H1 (cell line): Measurements from ENCODE around the gene TIMM22. TPM values are rescaled to one million over a fixed set of nuclear protein-coding genes. Genes with fewer than 3 reads are reported as not detected.

Experiments
- CTCF ChIA-PET: fragments of 300-600 bp; sonication (Branson Sonifier 250); formaldehyde crosslinking; loops from one replicate; lab custom pipeline; 2021; ENCODE audit not compliant: partially characterized antibody; lab: Charles Lee
- POLR2A ChIA-PET: fragments of 300-600 bp; sonication (Branson Sonifier 250); formaldehyde crosslinking; loops from one replicate; lab custom pipeline; 2021; ENCODE audit warnings: inconsistent platforms; ENCODE audit not compliant: partially characterized antibody; lab: Charles Lee
- DNase-seq, 2 experiments: peaks; one replicate each; pipeline versions ENCODE4 v3.0.0 to v3.0.0-alpha.2; 2010 to 2022; ENCODE audit warnings: low spot score in 2 of 2, low read depth in 1 of 2, mixed read lengths in 1 of 2
- FAIRE-seq: peaks from 2 replicates; lab custom pipeline; 2011; peaks lifted over from hg19 to GRCh38; lab: Jason Lieb, UNC
- H2AFZ ChIP-seq: 2 replicates; pipeline ENCODE4 v1.8.1; 2012; ENCODE audit warnings: low read length, inconsistent platforms
- H2AK5ac ChIP-seq: 2 replicates; pipeline ENCODE4 v1.6.1; 2013; ENCODE audit warnings: low read depth, low read length
- H2BK120ac ChIP-seq: replicated peaks from 2 replicates; pipeline ENCODE3; 2013; ENCODE audit warnings: low read depth, low read length, inconsistent platforms
- H2BK12ac ChIP-seq: 2 replicates; pipeline ENCODE4 v1.6.1; 2013; ENCODE audit warnings: low read depth, low read length
- H2BK15ac ChIP-seq: 2 replicates; pipeline ENCODE4 v1.6.1; 2013; ENCODE audit warnings: low read length
- H2BK20ac ChIP-seq: 2 replicates; pipeline ENCODE4 v1.6.1; 2013; ENCODE audit warnings: low read length
- H2BK5ac ChIP-seq: 2 replicates; pipeline ENCODE4 v1.6.1; 2013; ENCODE audit warnings: low read depth, low read length
- H3K14ac ChIP-seq: 2 replicates; pipeline ENCODE4 v1.6.1; 2013; ENCODE audit warnings: inconsistent platforms; ENCODE audit not compliant: insufficient read length
- H3K18ac ChIP-seq: 2 replicates; pipeline ENCODE4 v1.6.1; 2013; ENCODE audit warnings: low read length; ENCODE audit errors: extremely low read depth
- H3K23ac ChIP-seq: 2 replicates; pipeline ENCODE4 v1.6.1; 2013; ENCODE audit warnings: inconsistent platforms; ENCODE audit not compliant: insufficient read length
- H3K23me2 ChIP-seq: 2 replicates; pipeline ENCODE4 v1.6.1; 2013; ENCODE audit warnings: low read depth, low read length
- H3K27ac ChIP-seq: 2 replicates; pipeline ENCODE4 v1.6.1; 2011; ENCODE audit warnings: low read depth, low read length, inconsistent platforms
- H3K27me3 ChIP-seq, 4 experiments: replicated peaks in 1 of 4; 1 replicate in 1 of 4; 2 replicates in 3 of 4; pipeline versions ENCODE4 v1.6.1 to v1.8.1; 2011 to 2013; ENCODE audit warnings: low read length in 3 of 4, mild to moderate bottlenecking in 3 of 4, inconsistent platforms in 2 of 4, mixed read lengths in 2 of 4, moderate library complexity in 1 of 4; ENCODE audit not compliant: control insufficient read depth in 3 of 4, insufficient read depth in 3 of 4; ENCODE audit errors: extremely low read depth in 1 of 4
- H3K36me3 ChIP-seq, 4 experiments: 2 replicates each; pipeline versions ENCODE4 v1.6.1 to v1.8.1; 2011 to 2013; ENCODE audit warnings: mild to moderate bottlenecking in 4 of 4, low read length in 3 of 4, moderate library complexity in 2 of 4, control low read depth in 1 of 4, inconsistent platforms in 1 of 4; ENCODE audit not compliant: insufficient read depth in 4 of 4, control insufficient read depth in 2 of 4
- H3K4ac ChIP-seq: replicated peaks from 2 replicates; pipeline ENCODE3; 2013; ENCODE audit warnings: low read length, low read depth, mixed read lengths, inconsistent platforms; ENCODE audit not compliant: insufficient read length
- H3K4me1 ChIP-seq, 4 experiments: replicated peaks in 1 of 4; 1 replicate in 1 of 4; 2 replicates in 3 of 4; pipeline versions ENCODE4 v1.6.1 to v1.8.1; 2011 to 2013; ENCODE audit warnings: low read length in 3 of 4, inconsistent platforms in 2 of 4, mixed read lengths in 1 of 4; ENCODE audit not compliant: insufficient read depth in 4 of 4, control insufficient read depth in 3 of 4
- H3K4me2 ChIP-seq, 2 experiments: 2 replicates each; pipeline versions ENCODE4 v1.6.1 to v1.8.1; 2011 to 2013; ENCODE audit warnings: low read depth in 2 of 2, low read length in 2 of 2, control low read depth in 1 of 2, inconsistent platforms in 1 of 2, mild to moderate bottlenecking in 1 of 2; ENCODE audit not compliant: insufficient read depth in 1 of 2
- H3K4me3 ChIP-seq, 4 experiments: fragments of 200-600, 300-600 bp in 1 of 4; sonication (generic), shearing (Covaris generic), sonication (Bioruptor Twin) in 1 of 4; 2 replicates each; pipeline versions ENCODE4 v1.5.1 to v1.8.1; 2011 to 2016; ENCODE audit warnings: low read length in 4 of 4, low read depth in 3 of 4, control low read depth in 2 of 4, inconsistent platforms in 2 of 4, mild to moderate bottlenecking in 2 of 4, mixed read lengths in 1 of 4, moderate library complexity in 1 of 4; ENCODE audit not compliant: insufficient read depth in 2 of 4; ENCODE audit errors: extremely low read depth in 1 of 4
- H3K56ac ChIP-seq: replicated peaks from 2 replicates; pipeline ENCODE3; 2013; ENCODE audit warnings: low read depth, mild to moderate bottlenecking, mixed read lengths, low read length, inconsistent platforms; ENCODE audit not compliant: insufficient read length
- H3K79me1 ChIP-seq: 2 replicates; pipeline ENCODE4 v1.6.1; 2013; ENCODE audit warnings: low read depth, low read length, control low read depth
- H3K79me2 ChIP-seq, 2 experiments: 2 replicates each; pipeline versions ENCODE4 v1.6.1 to v1.8.1; 2012 to 2013; ENCODE audit warnings: low read length in 2 of 2, mild to moderate bottlenecking in 2 of 2, inconsistent platforms in 1 of 2; ENCODE audit not compliant: insufficient read depth in 2 of 2, control insufficient read depth in 1 of 2
- H3K9ac ChIP-seq, 4 experiments: replicated peaks in 1 of 4; 1 replicate in 1 of 4; 2 replicates in 3 of 4; pipeline versions ENCODE4 v1.6.1 to v1.8.1; 2011 to 2013; ENCODE audit warnings: low read depth in 3 of 4, low read length in 3 of 4, control low read depth in 2 of 4, mild to moderate bottlenecking in 2 of 4, moderate library complexity in 2 of 4, inconsistent platforms in 1 of 4; ENCODE audit errors: extremely low read depth in 1 of 4
- H3K9me3 ChIP-seq, 2 experiments: 2 replicates each; pipeline versions ENCODE4 v1.6.1 to v1.8.1; 2012 to 2013; ENCODE audit warnings: mild to moderate bottlenecking in 2 of 2, moderate library complexity in 2 of 2, control low read depth in 1 of 2, inconsistent platforms in 1 of 2, low read depth in 1 of 2, low read length in 1 of 2, mixed read lengths in 1 of 2; ENCODE audit not compliant: insufficient read depth in 2 of 2
- H4K20me1 ChIP-seq, 2 experiments: replicated peaks in 1 of 2; 2 replicates each; pipeline versions ENCODE3 to v1.8.1; 2011 to 2013; ENCODE audit warnings: inconsistent platforms in 2 of 2, low read length in 2 of 2, mild to moderate bottlenecking in 1 of 2; ENCODE audit not compliant: insufficient read depth in 2 of 2, control insufficient read depth in 1 of 2
- H4K5ac ChIP-seq: 2 replicates; pipeline ENCODE4 v1.6.1; 2013; ENCODE audit warnings: low read length, low read depth, mixed read lengths, inconsistent platforms; ENCODE audit not compliant: insufficient read length
- H4K8ac ChIP-seq: 2 replicates; pipeline ENCODE4 v1.8.0; 2013; ENCODE audit warnings: mild to moderate bottlenecking, moderate library complexity, low read length, inconsistent platforms; ENCODE audit not compliant: insufficient read depth; ENCODE audit errors: extremely low read depth
- H4K91ac ChIP-seq: replicated peaks from 2 replicates; pipeline ENCODE3; 2013; ENCODE audit warnings: low read length, mixed read lengths, inconsistent platforms; ENCODE audit not compliant: insufficient read length
- ASH2L ChIP-seq: fragments of 200-600, 300-600 bp; sonication (generic); IDR thresholded peaks from one replicate; pipeline ENCODE4 v1.7.1; 2017; ENCODE audit warnings: low read length
- BCL11A ChIP-seq, 2 experiments: IDR thresholded peaks; one replicate each; pipeline ENCODE4 v1.6.1; 2011; ENCODE audit warnings: low read depth in 2 of 2, low read length in 2 of 2, mild to moderate bottlenecking in 2 of 2
- CREB1 ChIP-seq: IDR thresholded peaks from 2 replicates; pipeline ENCODE4 v1.6.1; 2012; ENCODE audit warnings: inconsistent platforms
- HDAC2 ChIP-seq, 2 experiments: fragments of 300-600 bp in 1 of 2; sonication (generic) in 1 of 2; IDR thresholded peaks; 2 replicates each; pipeline ENCODE4 v1.6.1; 2011 to 2012; ENCODE audit warnings: low read depth in 2 of 2, low read length in 2 of 2, mild to moderate bottlenecking in 2 of 2, moderate library complexity in 2 of 2, borderline replicate concordance in 1 of 2, inconsistent platforms in 1 of 2
- HDAC6 ChIP-seq: IDR thresholded peaks from one replicate; pipeline ENCODE4 v1.7.1; 2012; ENCODE audit warnings: low read depth, mild to moderate bottlenecking, inconsistent platforms, low read length, moderate library complexity
- KDM4A ChIP-seq: IDR thresholded peaks from one replicate; pipeline ENCODE4 v1.7.1; 2012; ENCODE audit warnings: low read depth, mild to moderate bottlenecking, moderate library complexity, low read length, inconsistent platforms; ENCODE audit not compliant: severe bottlenecking
- POLR2A ChIP-seq, 2 experiments: IDR thresholded peaks; 1 replicate in 1 of 2; 2 replicates in 1 of 2; pipeline ENCODE4 v1.6.1; 2011; ENCODE audit warnings: low read depth in 2 of 2, low read length in 2 of 2, mild to moderate bottlenecking in 2 of 2; ENCODE audit errors: control extremely low read depth in 1 of 2
- RXRA ChIP-seq: IDR thresholded peaks from 2 replicates; pipeline ENCODE4 v1.6.1; 2011; ENCODE audit warnings: low read depth, mild to moderate bottlenecking, low read length, moderate library complexity; ENCODE audit not compliant: insufficient read depth
- TEAD4 ChIP-seq: IDR thresholded peaks from 2 replicates; pipeline ENCODE4 v1.6.1; 2012; ENCODE audit warnings: low read depth, low read length, inconsistent platforms, mixed read lengths
- WGBS, 2 experiments: shearing (Covaris generic) in 1 of 2; methylation state at CpG; one replicate each; pipeline versions ENCODE4 v1.1.6 to v1.1.7; 2013 to 2015; ENCODE audit warnings: low lambda C conversion rate in 2 of 2, mixed read lengths in 2 of 2, inconsistent platforms in 1 of 2, low coverage in 1 of 2, missing lambda C conversion rate in 1 of 2; ENCODE audit not compliant: insufficient replicate concordance in 2 of 2, insufficient coverage in 1 of 2, insufficient read length in 1 of 2; ENCODE audit errors: extremely low coverage in 1 of 2, missing lambda C conversion rate in 1 of 2; 5-methylcytosine and 5-hydroxymethylcytosine counted together
- polyA plus RNA-seq, 7 experiments: library from polyadenylated mRNA; depleted of rRNA in 3 of 7; stranded (reverse) in 5 of 7; unstranded in 2 of 7; fragments of >200 nt in 5 of 7; fragments of 200-250 nt in 2 of 7; gene quantifications; 1 replicate in 5 of 7; 2 replicates in 1 of 7; 4 replicates in 1 of 7; pipeline versions ENCODE4 v1.2.1 to v1.2.3, GENCODE V29; 2011 to 2013; ENCODE audit warnings: missing spikeins in 2 of 7, mixed read lengths in 2 of 7
- total RNA-seq: library from RNA; stranded (reverse); fragmentation: NEBNext Ultra II Directional; extraction: Animal tissue kit (Norgen Biotek cat#: 25700); gene quantifications from 2 replicates; pipeline ENCODE4 v1.2.1, GENCODE V29; 2021

The TIMM22 gene
- total and polyA plus RNA-seq, 2 of the 8 experiments (the other 6 are each of a cell fraction or from before 2014, with no cell fraction given), result 13.8 to 17.4 TPM

- Histone ChIP-seq H3K23me2 (peaks cover 7% of the 10 kb centered on the region), H3K4me1 (peaks cover 1 to 15% (median 7%) of the 10 kb centered on the region in 4 experiments), H4K20me1 (peaks cover 0 to under 1% of the 10 kb centered on the region in 2 experiments), H4K8ac (peak overlapping the region; percentile 93), H3K4ac (no peak overlapping the region), H3K27ac (no peak overlapping the region), H2BK120ac (peak overlapping the region; percentile 64), H2BK20ac (no peak overlapping the region), H3K18ac (no peak overlapping the region; the same call in 1 of the 2 replicates), H3K27me3 (no peaks in the 10 kb centered on the region), H3K9ac (peak overlapping the region in 3 of 4 experiments; percentile 16 to 61 (median 38); a peak in 3 of 7 replicates), H3K4me2 (peak overlapping the region; percentile 87 to 99), H3K79me1 (peaks cover 3% of the 10 kb centered on the region; the same call in 1 of the 2 replicates), H2AFZ (peak overlapping the region; percentile 95), H4K5ac (peak overlapping the region; percentile 71), H3K23ac (no peak overlapping the region), H4K91ac (peak overlapping the region; percentile 81), H3K14ac (no peak overlapping the region), H2BK12ac (no peak overlapping the region), H2BK5ac (peak overlapping the region; percentile 35; the same call in 1 of the 2 replicates), H3K36me3 (no peaks in the 10 kb centered on the region), H2BK15ac (no peak overlapping the region), H3K79me2 (peaks cover 7 to 28% of the 10 kb centered on the region in 2 experiments), H2AK5ac (no peak overlapping the region), H3K4me3 (peak overlapping the region; percentile 44 to 65 (median 58)), H3K56ac (no peak overlapping the region), H3K9me3 (no peaks in the 10 kb centered on the region)
- FAIRE-seq, result peak; percentile 91
- ChIA-PET CTCF (interaction anchor here (0.7 to 17.5 kb wide), 62 partner anchors 9 to 831 kb away, joined by 3 to 258 read pairs (median 4); partner anchors contain the start of genes GLOD4, MRM3, TIMM22 and VPS53), POLR2A (interaction anchor here (0.7 to 2.4 kb wide), 20 partner anchors 12 to 236 kb away, joined by 3 to 14 read pairs (median 4); partner anchors contain the start of genes GLOD4, MRM3 and TIMM22)
- no peak for DNase-seq
- WGBS, 2 experiments, result 50% methylated on average over 42 of the region's 43 CpGs; no CpG with 5 or more reads in 1 of the 2 experiments
- TF ChIP-seq HDAC2 (IDR thresholded peaks at IDR 0.05; ENCODE audit: borderline replicate concordance in 1 of 2, low read depth in 2 of 2, low read length in 2 of 2) (no peak), KDM4A (no peak), ASH2L (no peak), POLR2A (IDR thresholded peaks at IDR 0.05; ENCODE audit: control extremely low read depth in 1 of 2, low read depth in 2 of 2, low read length in 2 of 2) (no peak), CREB1 (no peak), BCL11A (IDR thresholded peaks at IDR 0.05; ENCODE audit: low read depth in 2 of 2, low read length in 2 of 2) (no peak), HDAC6 (no peak), TEAD4 (no peak), RXRA (no peak)
These were observed 16.3 kb upstream of the TIMM22 start for GRCh38 chr17:980406-981291.
